Brain microvascular endothelial cell (primary cell): ENCODE data around the gene PRSS12.
A peak's percentile ranks its signal among the peaks of the same experiment; 100 is the strongest.

Source experiments
- DNase-seq: peaks from one replicate; pipeline ENCODE4 v3.0.0-alpha.2; 2020
- H3K27ac ChIP-seq: fragments of 250-450 bp; sonication (Bioruptor Pico); 2 replicates; pipeline ENCODE4 v1.5.1; 2020; ENCODE audit warnings: mild to moderate bottlenecking, moderate library complexity
- H3K27me3 ChIP-seq: fragments of 250-450 bp; sonication (Bioruptor Pico); replicated peaks from 2 replicates; pipeline ENCODE4 v1.5.1; 2020; ENCODE audit warnings: mild to moderate bottlenecking
- H3K36me3 ChIP-seq: fragments of 250-450 bp; sonication (Bioruptor Pico); replicated peaks from 2 replicates; pipeline ENCODE4 v1.5.1; 2020; ENCODE audit warnings: mild to moderate bottlenecking
- H3K4me3 ChIP-seq: 2 replicates; pipeline ENCODE4 v1.5.1; 2011; ENCODE audit warnings: low read depth, mild to moderate bottlenecking, control low read depth, low read length, moderate library complexity
- CTCF ChIP-seq: IDR thresholded peaks from 2 replicates; pipeline ENCODE4 v1.5.1; 2011; ENCODE audit warnings: low read depth, mild to moderate bottlenecking, moderate library complexity, low read length, control low read depth, inconsistent platforms; ENCODE audit errors: missing control alignments
- in situ Hi-C: cut with HindIII; loops from 2 replicates; pipeline ENCODE4 v1.10.0; 2017; ENCODE audit warnings: low sequenced_read_pairs, low pct_ligation_motif_present

Gene PRSS12

DNA sequence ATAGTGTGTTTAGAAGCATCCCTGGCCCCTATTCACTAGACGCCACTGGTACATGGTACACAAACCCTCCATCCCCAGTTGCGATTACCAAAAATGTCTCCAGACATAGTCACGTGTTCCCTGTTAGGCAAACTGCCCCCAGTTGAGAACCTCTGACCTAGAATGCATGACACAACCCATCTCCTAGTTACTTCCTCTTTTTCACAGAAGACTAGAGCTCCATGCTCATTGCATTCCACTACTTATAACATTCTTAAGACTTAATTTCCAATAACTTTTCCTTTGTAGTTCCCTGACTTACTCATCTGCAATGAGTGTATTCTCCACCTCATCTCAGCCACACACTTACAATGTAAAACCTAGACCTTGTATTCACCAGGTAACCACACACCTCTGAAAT, 68.6 kb downstream of the PRSS12 start:
- Histone ChIP-seq H3K27me3 (no peaks in the 10 kb centered on the region), H3K36me3 (peaks cover 17% of the 10 kb centered on the region), H3K4me3 (no peak overlapping the region), H3K27ac (no peak overlapping the region)
- TF ChIP-seq CTCF, result no peak
- DNase-seq, result no peak
- in situ Hi-C loops, result no loop called here

DNA sequence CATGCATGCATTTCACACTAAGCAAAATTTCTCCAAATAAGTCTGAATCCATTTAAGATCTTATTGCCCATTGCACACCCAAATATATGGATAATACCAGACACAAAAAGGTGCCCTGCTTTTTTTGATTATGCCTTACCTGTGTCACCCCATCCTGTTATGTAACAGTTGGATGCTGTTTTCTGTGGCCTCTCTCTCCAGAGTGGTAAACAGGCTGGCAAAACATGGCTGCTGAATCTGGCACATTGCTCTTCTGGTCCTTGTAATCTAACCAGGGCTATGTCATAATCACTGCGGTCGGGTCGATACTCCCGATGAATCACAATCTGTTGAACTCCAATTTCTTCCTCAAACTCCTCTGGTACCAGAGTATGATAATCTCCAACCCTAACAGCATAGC, 70.1 kb downstream of the PRSS12 start:
- H3K27ac ChIP-seq, result peak overlapping the region; percentile 16

DNA sequence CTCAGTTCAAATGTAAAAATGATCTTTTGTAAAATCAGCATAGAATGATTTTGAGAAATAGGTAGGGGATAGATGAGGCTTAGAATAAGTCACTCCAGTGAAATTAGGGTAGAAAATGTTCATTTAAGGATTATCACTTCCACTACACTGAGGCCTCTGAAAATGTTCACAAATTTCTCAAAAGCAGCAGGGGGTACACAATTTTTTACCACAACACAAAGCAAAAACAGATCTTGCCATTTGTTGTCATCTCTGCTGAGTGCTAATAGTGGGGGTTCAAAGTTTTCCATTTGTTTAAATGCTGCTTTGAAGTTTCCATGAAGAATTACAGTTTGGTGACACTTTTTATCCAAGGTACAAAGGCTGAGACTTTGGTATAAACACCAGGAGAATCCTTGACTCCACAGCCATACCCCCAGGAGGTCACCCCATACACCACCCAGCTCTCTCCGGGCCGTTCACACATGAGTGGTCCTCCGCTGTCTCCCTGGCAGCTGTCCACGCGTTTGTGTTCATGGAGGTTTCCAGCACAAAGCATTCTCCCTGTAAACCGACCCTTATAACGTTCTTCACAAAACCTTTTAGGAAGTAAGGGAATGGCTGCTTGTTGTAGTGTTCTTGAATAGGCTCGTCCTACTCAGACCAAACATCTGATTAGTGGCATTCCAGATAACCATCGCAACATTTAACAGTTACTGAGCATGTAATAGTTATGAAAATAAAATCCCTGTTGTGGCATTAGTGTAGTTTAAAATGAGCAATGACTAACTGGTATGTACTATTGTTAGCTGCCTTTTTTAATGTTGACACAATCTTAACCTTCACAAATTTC, 71.0 kb downstream of the PRSS12 start:
- peak; percentile 47 for DNase-seq
- no peaks in the 10 kb centered on the region for H3K27me3 ChIP-seq
- H3K4me3 ChIP-seq, result no peak overlapping the region
- H3K36me3 ChIP-seq, result peaks cover 19% of the 10 kb centered on the region
- in situ Hi-C loops, result no loop called here
- H3K27ac ChIP-seq, result peak overlapping the region; percentile 16
- TF ChIP-seq CTCF, result no peak

More for the DNA sequence above, 70.1 kb downstream of the PRSS12 start:
- Histone ChIP-seq H3K27me3 (no peaks in the 10 kb centered on the region), H3K4me3 (no peak overlapping the region), H3K36me3 (peaks cover 19% of the 10 kb centered on the region)
- no peak for TF ChIP-seq CTCF
- peak; percentile 76 for DNase-seq
- in situ Hi-C loops, result no loop called here

DNA sequence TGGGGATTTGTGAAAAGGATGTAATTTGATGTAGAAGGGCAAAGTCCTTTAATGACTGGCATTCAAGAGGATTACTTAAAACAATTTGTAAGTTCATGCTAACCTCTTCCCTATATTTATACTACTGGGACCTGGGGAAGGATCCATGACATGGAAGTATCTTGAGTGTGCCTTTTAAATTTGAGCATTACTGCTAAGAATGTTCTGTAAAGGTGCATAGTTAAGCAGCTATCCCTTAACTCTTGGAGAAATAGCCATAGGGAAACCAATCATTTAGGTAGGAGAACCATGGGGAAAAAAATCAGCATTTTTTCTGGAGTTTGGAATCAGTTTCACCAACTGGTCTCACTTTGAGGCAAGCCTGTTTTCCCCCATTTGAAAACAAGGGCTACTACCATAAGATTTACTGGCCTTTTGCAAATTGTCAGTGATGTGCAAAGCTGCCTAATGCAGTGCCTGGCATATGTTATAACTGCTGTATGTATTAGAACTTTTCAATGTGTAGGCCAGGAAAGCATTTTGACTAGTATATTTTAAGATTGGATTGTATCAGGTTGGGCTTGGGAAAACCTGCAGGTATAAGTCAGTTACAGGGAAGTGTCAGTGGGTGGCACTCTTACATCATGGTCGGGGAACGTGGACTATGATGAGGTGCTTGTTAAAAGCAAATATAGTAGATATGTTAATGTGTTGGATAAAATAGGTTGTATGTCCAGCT, 72.1 kb downstream of the PRSS12 start:
- Histone ChIP-seq H3K27ac (peak overlapping the region; percentile 16), H3K36me3 (peaks cover 19% of the 10 kb centered on the region), H3K27me3 (no peaks in the 10 kb centered on the region), H3K4me3 (peak overlapping the region; percentile 79)
- DNase-seq, result peak; percentile 60
- peak; percentile 69 for TF ChIP-seq CTCF
- in situ Hi-C loops, result no loop called here

DNA sequence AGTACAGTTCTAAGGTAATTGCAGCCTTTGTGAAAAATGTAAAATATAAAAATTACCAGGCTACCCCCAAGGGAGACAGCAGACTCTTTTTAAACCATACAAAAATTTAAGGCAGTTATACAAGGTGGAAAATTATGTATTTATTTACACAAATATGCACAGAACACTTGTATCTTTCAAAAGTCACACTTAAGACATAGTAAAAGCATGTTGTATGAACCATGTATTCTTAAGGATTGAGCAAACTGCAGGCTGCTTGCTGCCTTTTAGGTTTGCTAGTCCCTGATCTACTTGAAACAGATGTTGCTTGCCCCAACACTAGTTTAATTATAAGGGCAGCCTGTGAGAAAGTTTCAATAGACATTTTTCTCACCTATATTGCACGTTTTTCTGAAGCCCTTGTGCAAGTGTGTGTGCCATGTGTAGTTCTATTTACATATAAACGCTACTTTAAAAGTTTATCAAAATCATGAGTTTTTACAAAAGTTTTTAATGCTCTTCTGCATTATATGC, 72.8 kb downstream of the PRSS12 start:
- Histone ChIP-seq H3K27me3 (no peaks in the 10 kb centered on the region), H3K27ac (peak overlapping the region; percentile 86), H3K36me3 (peaks cover 19% of the 10 kb centered on the region), H3K4me3 (peak overlapping the region; percentile 79)
- in situ Hi-C loops, result no loop called here
- TF ChIP-seq CTCF, result no peak
- no peak for DNase-seq
